ENCODE data around the gene KIAA0825. TPM values are rescaled to one million over a fixed set of nuclear protein-coding genes. Genes with fewer than 3 reads are reported as not detected.

KIAA0825 gene
- 5.0 and 5.6 TPM in 2 replicates for total RNA-seq
- long read RNA-seq, transcript KIAA0825-201 (5 exons, 2,262 nt), result major isoform, 9 of 18 reads
- long read RNA-seq, partial matches to known transcripts, result 2 of 18 reads
- long read RNA-seq, other reads (novel, unspliced or antisense), result 7 of 18 reads

- peak; percentile 93 for DNase-seq (ENCODE audit: extremely low spot score, unreplicated experiment)
- no peaks in the 10 kb centered on the region for H3K27me3 Mint-ChIP-seq (ENCODE audit: unreplicated experiment)
- H3K4me3 Mint-ChIP-seq (ENCODE audit: unreplicated experiment), result peak within 1 kb of the TSS; percentile 93
- H3K4me1 Mint-ChIP-seq (ENCODE audit: unreplicated experiment), result peaks cover 36% of the 10 kb centered on the region
- H3K9me3 Mint-ChIP-seq (ENCODE audit: unreplicated experiment), result no peaks in the 10 kb centered on the region
- no peaks in the 10 kb centered on the region for H3K36me3 Mint-ChIP-seq (ENCODE audit: unreplicated experiment)
- peak within 1 kb of the TSS; percentile 92 for H3K27ac Mint-ChIP-seq (ENCODE audit: unreplicated experiment)
- TF ChIP-seq CTCF (IDR thresholded peaks at IDR 0.05), result no peak
These were observed at the start of gene KIAA0825, which contains the start of gene SLF1 for GRCh38 chr5:94618493-94619328. KIAA0825 (minus strand) TSS chr5:94618604; CDS start chr5:94537126, 81,478 bp downstream. SLF1 (plus strand) TSS chr5:94618669; CDS start chr5:94628811, 10,142 bp downstream.

DNA sequence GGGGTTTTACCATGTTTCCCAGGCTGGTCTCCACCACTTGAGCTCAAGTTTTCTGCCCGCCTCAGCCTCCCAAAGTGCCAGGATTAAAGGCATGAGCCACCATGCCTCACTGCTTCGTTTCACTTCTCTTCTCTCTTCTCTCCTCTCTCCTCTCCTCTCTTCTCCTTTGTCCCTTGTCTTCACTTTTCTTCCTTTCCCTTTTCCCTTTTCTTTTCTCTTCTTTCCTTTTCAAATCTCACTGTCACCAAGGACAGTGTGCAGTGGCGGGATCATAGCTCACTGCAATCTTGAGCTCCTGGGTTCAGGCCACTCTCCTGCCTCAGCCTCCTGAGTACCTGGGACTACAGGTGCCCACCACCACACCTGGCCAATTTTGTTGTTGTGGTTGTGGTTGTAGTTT lies 49.5 kb upstream of the KIAA0825 start:
- Mint-ChIP-seq H3K27me3 (ENCODE audit: unreplicated experiment) (no peaks in the 10 kb centered on the region), H3K36me3 (ENCODE audit: unreplicated experiment) (peaks cover 3% of the 10 kb centered on the region), H3K27ac (ENCODE audit: unreplicated experiment) (no peak overlapping the region), H3K4me3 (ENCODE audit: unreplicated experiment) (no peak overlapping the region), H3K4me1 (ENCODE audit: unreplicated experiment) (no peaks in the 10 kb centered on the region), H3K9me3 (ENCODE audit: unreplicated experiment) (no peaks in the 10 kb centered on the region)
- TF ChIP-seq CTCF (IDR thresholded peaks at IDR 0.05), result no peak
- DNase-seq (ENCODE audit: extremely low spot score, unreplicated experiment), result no peak

- H3K4me1 Mint-ChIP-seq (ENCODE audit: unreplicated experiment), result no peaks in the 10 kb centered on the region
- DNase-seq (ENCODE audit: extremely low spot score, unreplicated experiment), result no peak
- peaks cover 27% of the 10 kb centered on the region for H3K36me3 Mint-ChIP-seq (ENCODE audit: unreplicated experiment)
- peaks cover 23% of the 10 kb centered on the region for H3K9me3 Mint-ChIP-seq (ENCODE audit: unreplicated experiment)
- no peak overlapping the region for H3K27ac Mint-ChIP-seq (ENCODE audit: unreplicated experiment)
- H3K27me3 Mint-ChIP-seq (ENCODE audit: unreplicated experiment), result no peaks in the 10 kb centered on the region
- no peak for TF ChIP-seq CTCF (IDR thresholded peaks at IDR 0.05)
- no peak overlapping the region for H3K4me3 Mint-ChIP-seq (ENCODE audit: unreplicated experiment)
These were observed 42.7 kb upstream of the KIAA0825 start for GRCh38 chr5:94661086-94661485.

DNA sequence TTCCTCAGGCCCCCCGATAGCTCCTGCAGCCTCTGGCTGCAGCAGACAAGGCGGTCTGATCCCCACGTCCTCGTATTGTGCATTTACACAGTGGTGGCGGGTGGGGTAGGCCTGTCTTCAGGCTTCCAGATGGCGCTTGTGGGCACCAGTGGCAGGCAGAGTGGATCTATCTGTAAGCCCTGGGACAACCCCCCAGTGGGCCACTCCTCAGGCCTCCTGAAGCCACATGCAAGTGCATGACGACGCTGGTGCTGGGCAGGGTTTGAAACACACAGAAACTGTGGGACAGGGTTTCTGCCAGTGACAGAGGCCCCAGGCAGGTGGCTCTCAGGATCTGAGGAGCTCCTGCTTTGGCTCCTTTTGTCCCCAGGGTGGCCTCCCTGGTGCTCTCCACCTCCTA lies 42.1 kb upstream of the KIAA0825 start:
- Mint-ChIP-seq H3K9me3 (ENCODE audit: unreplicated experiment) (peaks cover 29% of the 10 kb centered on the region), H3K27me3 (ENCODE audit: unreplicated experiment) (no peaks in the 10 kb centered on the region), H3K36me3 (ENCODE audit: unreplicated experiment) (peaks cover 33% of the 10 kb centered on the region), H3K4me3 (ENCODE audit: unreplicated experiment) (no peak overlapping the region), H3K27ac (ENCODE audit: unreplicated experiment) (no peak overlapping the region), H3K4me1 (ENCODE audit: unreplicated experiment) (no peaks in the 10 kb centered on the region)
- no peak for DNase-seq (ENCODE audit: extremely low spot score, unreplicated experiment)
- no peak for TF ChIP-seq CTCF (IDR thresholded peaks at IDR 0.05)

- TF ChIP-seq CTCF (IDR thresholded peaks at IDR 0.05), result no peak
- Mint-ChIP-seq H3K4me1 (ENCODE audit: unreplicated experiment) (no peaks in the 10 kb centered on the region), H3K36me3 (ENCODE audit: unreplicated experiment) (peaks cover 43% of the 10 kb centered on the region), H3K27ac (ENCODE audit: unreplicated experiment) (no peak overlapping the region), H3K9me3 (ENCODE audit: unreplicated experiment) (peaks cover 36% of the 10 kb centered on the region), H3K27me3 (ENCODE audit: unreplicated experiment) (no peaks in the 10 kb centered on the region), H3K4me3 (ENCODE audit: unreplicated experiment) (no peak overlapping the region)
- DNase-seq (ENCODE audit: extremely low spot score, unreplicated experiment), result no peak
These were observed 39.9 kb upstream of the KIAA0825 start for GRCh38 chr5:94658272-94658671.

Measured in osteocyte (in vitro differentiated cells).